ENCODE data around the gene CHKA. TPM values are rescaled to one million over a fixed set of nuclear protein-coding genes. Genes with fewer than 3 reads are reported as not detected.

Gene CHKA
- 10 to 100 TPM; 50.1 to 83.7 TPM for total RNA-seq

- DNase-seq = peak; percentile 92
- H3K36me3 ChIP-seq = no peaks in the 10 kb centered on the region
- H3K27me3 ChIP-seq = no peaks in the 10 kb centered on the region
- no peaks in the 10 kb centered on the region for H3K9me3 ChIP-seq
- H3K4me3 ChIP-seq = peak within 1 kb of the TSS; percentile 61
- no peak for TF ChIP-seq CTCF (IDR thresholded peaks at IDR 0.05)
- H3K9ac ChIP-seq (ENCODE audit: low read depth in 2 of 2, low read length in 2 of 2) = peak within 1 kb of the TSS; percentile 89 to 95
- H3K27ac ChIP-seq = peak within 1 kb of the TSS; percentile 98
- peaks cover 25% of the 10 kb centered on the region for H3K4me1 ChIP-seq
- intact Hi-C loops (cut with DNase I) = no loop called here
Measured at GRCh38 chr11:68121067-68121899, at the start of gene CHKA. TSS of gene CHKA (minus strand) at chr11:68121388. CDS start at chr11:68121177, 211 bp downstream.

- no peak for DNase-seq
- no peak overlapping the region for H3K9ac ChIP-seq (ENCODE audit: low read depth in 2 of 2, low read length in 2 of 2)
- no peak overlapping the region for H3K4me3 ChIP-seq
- H3K4me1 ChIP-seq = no peaks in the 10 kb centered on the region
- no peaks in the 10 kb centered on the region for H3K9me3 ChIP-seq
- no peak overlapping the region for H3K27ac ChIP-seq
- no peaks in the 10 kb centered on the region for H3K27me3 ChIP-seq
- TF ChIP-seq CTCF (IDR thresholded peaks at IDR 0.05) = no peak
- H3K36me3 ChIP-seq = peaks cover 49% of the 10 kb centered on the region
- intact Hi-C loops (cut with DNase I) = no loop called here
Measured at GRCh38 chr11:68169442-68169841, 48.3 kb upstream of the CHKA start.

- TF ChIP-seq CTCF (IDR thresholded peaks at IDR 0.05) = no peak
- no peaks in the 10 kb centered on the region for H3K27me3 ChIP-seq
- no peak for DNase-seq
- no peaks in the 10 kb centered on the region for H3K4me1 ChIP-seq
- H3K36me3 ChIP-seq = peaks cover 42% of the 10 kb centered on the region
- H3K4me3 ChIP-seq = no peak overlapping the region
- intact Hi-C loops (cut with DNase I) = no loop called here
- H3K9me3 ChIP-seq = no peaks in the 10 kb centered on the region
- H3K27ac ChIP-seq = no peak overlapping the region
- no peak overlapping the region for H3K9ac ChIP-seq (ENCODE audit: low read depth in 2 of 2, low read length in 2 of 2)
Measured at GRCh38 chr11:68168694-68169093, 47.5 kb upstream of the CHKA start.

- DNase-seq = no peak
- no peaks in the 10 kb centered on the region for H3K9me3 ChIP-seq
- H3K9ac ChIP-seq (ENCODE audit: low read depth in 2 of 2, low read length in 2 of 2) = no peak overlapping the region
- H3K4me3 ChIP-seq = no peak overlapping the region
- H3K4me1 ChIP-seq = no peaks in the 10 kb centered on the region
- intact Hi-C loops (cut with DNase I) = no loop called here
- no peaks in the 10 kb centered on the region for H3K27me3 ChIP-seq
- H3K36me3 ChIP-seq = peaks cover 35% of the 10 kb centered on the region
- TF ChIP-seq CTCF (IDR thresholded peaks at IDR 0.05) = no peak
- H3K27ac ChIP-seq = no peak overlapping the region
Measured at GRCh38 chr11:68167474-68167873, 46.3 kb upstream of the CHKA start.

GRCh38 chr11:68166969-68167368, 45.8 kb upstream of the CHKA start:
- no peaks in the 10 kb centered on the region for H3K9me3 ChIP-seq
- no peak overlapping the region for H3K27ac ChIP-seq
- H3K27me3 ChIP-seq = no peaks in the 10 kb centered on the region
- no peaks in the 10 kb centered on the region for H3K4me1 ChIP-seq
- H3K9ac ChIP-seq (ENCODE audit: low read depth in 2 of 2, low read length in 2 of 2) = no peak overlapping the region
- TF ChIP-seq CTCF (IDR thresholded peaks at IDR 0.05) = no peak
- H3K4me3 ChIP-seq = no peak overlapping the region
- H3K36me3 ChIP-seq = peaks cover 35% of the 10 kb centered on the region
- intact Hi-C loops (cut with DNase I) = no loop called here
- DNase-seq = no peak
